Stimulated activated CD8-positive, alpha-beta memory T cell treated with anti-CD3 and anti-CD28 coated beads, Interleukin-4, amount 100 ng/mL, for 24 hours (primary cell): Measurements from ENCODE around the gene PLIN1.

Experiments used
- DNase-seq: peaks from one replicate; pipeline ENCODE4 v3.0.0-alpha.2; 2020; ENCODE audit warnings: low read depth

PLIN1 gene

GRCh38 chr15:89672221-89673164 lies 6.7 kb downstream of the PLIN1 start:
- DNase-seq: no peak

- DNase-seq: no peak
Measured at GRCh38 chr15:89671687-89672086, 7.5 kb downstream of the PLIN1 start.

GRCh38 chr15:89670971-89671560 lies 8.1 kb downstream of the PLIN1 start:
- no peak for DNase-seq

- no peak for DNase-seq
Measured at GRCh38 chr15:89669941-89670340, 9.2 kb downstream of the PLIN1 start.

GRCh38 chr15:89669309-89669865 lies 9.8 kb downstream of the PLIN1 start:
- DNase-seq: no peak

GRCh38 chr15:89668171-89668570 lies 11.0 kb downstream of the PLIN1 start:
- no peak for DNase-seq

- no peak for DNase-seq
Measured at GRCh38 chr15:89667706-89667960, 11.5 kb downstream of the PLIN1 start.

- DNase-seq: no peak
Measured at GRCh38 chr15:89666858-89667705, 12.1 kb downstream of the PLIN1 start.

- no peak for DNase-seq
Measured at GRCh38 chr15:89666184-89666857, 12.8 kb downstream of the PLIN1 start.

GRCh38 chr15:89665449-89666181 lies 13.6 kb downstream of the PLIN1 start:
- no peak for DNase-seq

GRCh38 chr15:89664441-89665350 lies 14.5 kb downstream of the PLIN1 start:
- no peak for DNase-seq

GRCh38 chr15:89662893-89663626 lies 16.1 kb downstream of the PLIN1 start:
- DNase-seq: no peak

- DNase-seq: no peak
Measured at GRCh38 chr15:89660556-89660955, 18.6 kb downstream of the PLIN1 start.

GRCh38 chr15:89659295-89659694 lies 19.9 kb downstream of the PLIN1 start:
- no peak for DNase-seq

GRCh38 chr15:89657686-89658200 lies 21.4 kb downstream of the PLIN1 start:
- no peak for DNase-seq

GRCh38 chr15:89656116-89656815 lies 22.9 kb downstream of the PLIN1 start:
- no peak for DNase-seq

- peak; percentile 23 for DNase-seq
Measured at GRCh38 chr15:89654847-89655805, 24.0 kb downstream of the PLIN1 start, which contains the start of gene KIF7. Gene KIF7 (minus strand): TSS chr15:89655467. CDS start chr15:89652930, 2,537 bp downstream.
